Inflammatory macrophage (primary cell): ENCODE measurements around the gene CNNM1.

ENCODE experiments used
- DNase-seq, 2 donors: peaks; one replicate each; pipeline ENCODE4 v3.0.0-alpha.2; 2020 to 2022

CNNM1 gene

DNA sequence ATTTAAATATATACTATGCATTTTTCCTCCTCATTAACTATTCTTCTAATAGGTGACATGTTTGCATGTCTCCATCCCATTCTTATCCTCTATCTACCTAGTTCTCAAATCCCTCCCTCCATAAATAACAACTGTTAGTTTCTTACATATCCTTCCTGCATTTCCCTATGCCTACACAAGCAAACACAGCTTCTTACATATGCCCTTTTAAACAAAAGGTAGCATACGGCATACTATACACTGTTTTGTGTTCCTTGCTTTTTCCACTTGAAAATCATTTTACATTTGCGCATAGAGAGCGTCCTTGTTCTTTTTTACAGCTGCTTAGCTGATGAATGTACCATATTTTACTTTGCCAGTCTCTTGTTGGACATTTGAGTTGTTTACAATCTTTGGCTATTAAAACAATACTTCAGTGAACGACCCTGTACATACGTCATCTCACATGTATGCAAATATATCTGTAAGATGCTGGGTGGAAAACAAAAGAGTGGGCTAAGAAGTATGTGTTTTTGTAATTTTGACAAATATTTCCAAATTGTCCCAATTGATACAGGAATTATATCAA lies 93.5 kb downstream of the CNNM1 start:
- DNase-seq = no peak

DNA sequence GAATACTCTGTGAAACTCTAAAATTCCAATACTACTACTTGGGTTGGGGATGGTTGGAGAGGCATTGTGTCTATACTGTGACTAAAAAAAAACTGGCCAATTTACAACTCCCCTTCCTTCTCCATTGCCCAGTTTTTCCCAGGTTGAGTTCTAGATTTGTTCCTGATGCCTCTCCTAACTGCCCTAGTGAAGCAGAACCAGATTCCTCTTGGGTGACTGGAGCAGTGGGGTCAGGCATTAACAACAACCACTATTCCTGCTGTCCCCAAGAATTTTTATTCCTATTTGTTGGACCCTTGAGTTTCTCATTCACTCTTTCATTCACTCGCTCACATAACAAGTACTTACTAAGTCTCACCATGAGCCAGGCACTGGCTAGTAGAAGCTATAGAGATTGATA lies 95.5 kb downstream of the CNNM1 start:
- DNase-seq = no peak

DNA sequence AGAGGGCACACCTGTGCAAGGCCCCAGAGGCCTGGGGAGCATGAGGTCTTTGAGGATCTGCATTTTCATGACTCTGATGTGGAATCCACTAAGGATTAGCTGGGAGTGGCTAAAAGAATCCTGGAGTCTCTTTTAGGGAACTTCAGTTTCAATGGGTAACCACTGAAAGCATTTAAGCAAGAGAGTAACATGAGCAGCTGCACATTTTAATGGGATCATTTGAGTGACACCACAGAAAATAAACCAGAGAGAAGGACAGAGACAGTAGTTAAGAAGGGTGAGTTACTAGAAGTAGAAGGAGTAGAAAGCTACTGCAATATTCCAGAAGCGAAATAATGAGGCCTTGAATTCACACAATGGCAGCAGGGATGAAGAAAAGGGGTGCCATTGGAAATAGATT lies 96.0 kb downstream of the CNNM1 start:
- DNase-seq = no peak

DNA sequence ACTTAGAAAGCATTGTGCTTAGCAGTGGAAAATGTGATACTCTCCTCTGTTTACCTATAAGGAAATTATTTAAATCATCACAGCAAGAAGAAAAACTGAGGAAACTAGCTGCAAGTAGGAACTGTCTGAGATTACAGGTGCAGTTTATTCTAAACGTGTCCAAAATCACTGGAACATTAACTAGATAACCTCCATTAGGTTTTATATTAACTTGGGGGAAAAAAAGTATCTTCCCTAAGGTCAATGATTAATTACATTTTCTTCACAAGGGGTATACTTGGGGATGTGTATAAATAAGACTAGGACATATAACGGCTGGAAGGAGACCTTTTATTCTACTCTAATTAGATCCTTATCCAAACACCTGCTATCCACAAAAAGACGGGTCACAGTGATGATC lies 97.5 kb downstream of the CNNM1 start:
- DNase-seq = no peak

DNA sequence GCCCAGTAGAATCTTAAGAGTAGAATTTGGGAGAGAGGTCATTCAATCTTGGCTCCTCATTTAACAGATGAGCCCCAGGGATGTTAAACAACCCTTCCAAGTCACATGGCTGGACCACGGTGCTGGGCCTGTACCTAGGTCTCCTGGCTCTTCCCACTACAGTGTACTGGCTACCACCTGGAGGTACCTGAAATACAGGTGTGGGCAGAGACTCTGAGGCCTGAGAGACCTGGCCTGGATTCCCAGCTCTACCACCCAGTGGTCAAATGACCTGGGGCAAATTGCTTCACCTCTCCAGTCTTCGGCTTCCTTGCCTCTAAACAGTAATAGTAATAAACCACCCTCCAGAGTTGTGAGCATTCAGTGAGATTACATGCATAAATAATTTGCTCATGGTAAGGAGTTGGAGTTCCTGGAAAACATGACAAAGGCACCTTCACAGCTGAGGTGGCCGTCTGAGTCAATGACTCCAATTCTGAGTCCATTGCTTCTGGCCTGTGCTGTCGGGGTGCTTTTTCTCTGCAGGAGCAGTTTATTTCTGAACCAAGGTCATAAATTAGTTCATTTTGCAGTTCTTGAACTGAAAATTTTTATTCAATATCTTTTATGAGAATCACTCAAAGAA lies 98.5 kb downstream of the CNNM1 start:
- DNase-seq = no peak

DNA sequence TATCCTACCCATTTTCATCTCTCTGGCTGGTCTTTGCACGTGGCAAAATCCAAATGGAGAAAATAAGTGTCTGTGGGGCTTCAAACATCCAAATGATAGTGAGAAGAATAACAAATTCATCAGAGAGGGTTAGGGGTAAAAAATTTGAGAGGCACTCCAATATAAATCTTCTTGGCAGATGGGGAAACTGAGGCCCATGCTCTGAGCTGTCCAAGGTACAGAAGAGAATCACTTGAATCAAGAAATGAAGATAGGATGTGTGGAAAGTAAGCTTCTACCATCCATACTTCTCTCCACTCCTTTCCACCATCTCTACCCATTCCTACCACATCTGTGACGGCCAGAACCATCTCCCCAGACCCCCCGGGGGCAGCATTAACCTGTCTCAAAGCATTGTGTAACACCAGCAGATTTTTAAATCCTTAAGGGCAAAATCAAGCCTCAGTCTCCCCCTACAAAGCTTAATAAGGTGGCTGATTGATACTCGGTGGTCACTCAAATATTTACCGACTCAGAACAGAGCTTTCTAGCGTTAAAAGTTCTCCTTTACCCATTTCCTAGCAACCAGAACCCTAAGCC lies 100.5 kb downstream of the CNNM1 start:
- DNase-seq = no peak

DNA sequence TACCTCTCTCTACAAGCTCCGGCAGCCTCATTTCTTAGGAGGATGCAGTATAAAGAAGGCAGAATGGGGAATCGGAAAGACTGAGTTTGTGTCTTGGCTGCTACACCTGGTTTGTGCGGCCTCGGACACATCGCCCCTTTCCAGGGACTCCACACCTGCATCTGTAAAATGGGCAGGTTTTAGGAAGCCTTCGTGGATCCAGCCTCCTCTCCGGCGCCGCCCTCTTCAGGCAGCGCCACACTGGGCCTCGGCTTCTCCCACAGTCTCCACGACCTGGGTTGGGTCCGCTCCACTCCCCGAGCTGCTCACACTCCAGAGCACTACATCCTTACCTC lies 100.9 kb downstream of the CNNM1 start:
- no peak for DNase-seq

DNA sequence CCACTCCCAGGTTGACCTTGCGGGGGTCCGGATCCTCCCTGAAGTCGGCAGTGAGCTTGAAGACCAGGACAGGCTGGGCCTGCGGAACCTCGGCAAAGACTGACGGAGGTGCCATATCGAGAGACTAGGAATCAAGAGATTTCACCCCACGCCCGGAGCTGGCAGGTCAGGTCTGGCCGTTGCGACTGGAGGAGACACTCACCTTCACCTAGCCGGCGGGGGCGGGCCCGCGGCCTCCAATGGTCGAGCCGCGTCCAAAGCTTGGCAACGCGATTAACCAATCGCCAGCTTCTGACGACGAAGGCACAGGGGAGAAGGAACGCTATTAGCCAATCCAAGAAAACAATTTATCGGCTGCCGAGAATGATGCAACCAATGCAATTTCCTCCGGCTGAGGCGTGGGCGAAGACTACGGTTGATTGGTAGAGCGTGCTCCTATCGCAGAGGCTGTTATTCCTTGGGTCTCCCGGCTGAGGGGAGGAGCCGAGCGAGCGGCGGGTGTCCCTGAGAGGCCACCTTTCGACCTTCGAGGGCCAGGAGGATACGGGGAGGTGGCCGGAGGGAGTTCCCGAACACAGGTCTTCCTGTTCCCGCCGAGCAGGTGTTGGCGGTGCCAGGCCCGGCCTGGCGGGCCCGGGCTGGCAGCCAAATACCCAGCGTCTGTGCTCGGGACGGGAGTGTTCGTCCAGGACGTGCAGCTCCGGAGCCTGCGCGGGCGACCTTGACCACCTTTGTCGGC lies 101.5 kb downstream of the CNNM1 start, which contains the start of gene GOT1:
TSS of gene GOT1 (minus strand) at position 174 of the 739 bp plus-strand sequence. CDS start at position 115, 59 bp downstream.
- DNase-seq = peak; percentile 100

DNA sequence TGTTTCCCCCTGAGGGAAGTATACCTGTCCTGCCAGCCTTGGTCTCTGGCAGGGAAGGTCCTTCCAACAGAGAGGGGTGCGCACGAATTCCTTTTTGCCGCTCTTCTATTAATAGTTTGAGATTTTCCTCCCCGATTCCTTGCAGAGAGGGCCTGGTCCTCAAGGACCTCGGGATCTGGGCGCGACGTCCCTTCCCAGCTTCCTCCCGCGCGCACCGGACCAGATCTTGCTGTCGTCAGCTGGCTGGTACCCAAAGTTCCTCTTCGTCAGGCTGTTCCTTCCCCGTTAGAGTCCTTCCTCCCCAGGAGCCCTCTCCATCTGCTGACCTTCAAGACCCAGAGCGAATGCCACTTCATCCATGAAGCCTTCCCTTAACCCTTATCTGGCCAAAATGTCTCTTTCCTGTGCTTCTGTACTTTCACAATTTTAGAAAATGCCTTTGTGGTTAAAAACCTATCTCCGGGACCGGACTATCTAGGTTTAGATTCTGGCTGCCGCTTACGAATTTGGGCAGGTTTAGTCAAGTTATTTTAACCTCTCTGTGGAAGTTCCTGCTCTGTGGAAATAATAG lies 102.1 kb downstream of the CNNM1 start:
- DNase-seq = peak; percentile 69 to 85

DNA sequence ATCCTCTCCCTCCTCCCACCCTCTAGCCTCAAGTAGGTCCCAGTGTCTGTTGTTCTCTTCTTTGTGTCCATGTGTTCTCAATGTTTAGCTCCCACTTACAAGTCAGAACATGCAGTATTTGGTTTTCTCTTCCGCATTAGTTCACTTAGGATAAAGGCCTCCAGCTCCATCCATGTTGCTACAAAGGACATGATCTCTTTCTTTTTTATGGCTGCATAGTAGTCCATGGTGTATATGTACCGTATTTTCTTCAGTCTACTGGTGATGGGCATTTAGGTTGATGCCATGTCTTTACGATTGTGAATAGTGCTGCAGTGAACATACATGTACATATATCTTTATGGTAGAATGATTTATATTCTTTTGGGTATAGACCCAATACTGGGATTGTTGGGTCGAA lies 102.9 kb downstream of the CNNM1 start:
- DNase-seq = no peak

DNA sequence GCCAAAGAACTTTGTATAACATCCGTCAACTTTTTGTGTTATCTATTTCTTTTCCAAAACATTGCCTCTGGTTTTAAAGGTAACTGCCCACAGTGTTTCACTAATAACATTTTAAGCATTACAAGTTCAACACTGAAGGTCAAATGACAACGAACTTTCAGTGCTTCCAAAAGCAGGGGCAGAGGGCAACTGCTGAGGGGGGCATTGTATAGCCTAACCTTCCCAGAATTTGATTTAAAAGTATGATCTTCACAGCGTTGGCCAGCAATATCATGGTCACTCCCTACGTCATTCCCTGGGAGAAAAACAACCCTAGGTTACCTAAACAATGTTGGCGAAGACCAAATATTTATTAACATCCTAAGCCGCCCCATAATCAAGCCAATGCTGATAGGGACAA lies 103.7 kb downstream of the CNNM1 start:
- no peak for DNase-seq

DNA sequence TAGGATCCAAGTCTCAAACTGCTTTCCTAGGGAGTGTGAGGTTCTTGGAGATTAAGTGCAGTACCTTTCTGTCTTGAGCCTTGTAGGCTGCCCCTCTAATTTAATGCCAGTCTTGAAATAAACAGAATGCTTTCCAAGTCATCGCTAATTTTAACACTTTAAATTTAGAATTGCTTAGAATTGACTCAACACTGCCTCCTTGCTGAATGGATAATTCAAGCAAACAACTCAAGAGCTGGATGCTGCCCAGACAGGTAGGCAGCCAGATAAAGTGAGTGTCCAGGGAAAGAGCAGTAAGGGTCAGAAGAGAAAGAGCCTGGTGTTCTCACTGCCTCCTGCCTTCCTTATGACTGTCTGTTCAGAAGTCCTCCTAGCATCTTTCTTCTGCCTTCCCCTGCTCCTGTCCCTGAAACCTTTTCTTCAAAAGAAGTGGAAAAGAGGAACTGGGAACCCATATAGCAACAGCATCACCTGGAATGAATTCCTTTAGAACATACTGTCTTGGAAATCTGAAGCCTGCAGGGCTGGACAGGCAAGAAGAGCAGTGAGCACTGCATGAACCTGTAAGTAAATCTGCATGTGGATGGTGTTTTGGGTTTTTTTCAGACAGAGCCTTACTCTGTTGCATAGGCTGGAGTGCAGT lies 104.3 kb downstream of the CNNM1 start:
- no peak for DNase-seq

DNA sequence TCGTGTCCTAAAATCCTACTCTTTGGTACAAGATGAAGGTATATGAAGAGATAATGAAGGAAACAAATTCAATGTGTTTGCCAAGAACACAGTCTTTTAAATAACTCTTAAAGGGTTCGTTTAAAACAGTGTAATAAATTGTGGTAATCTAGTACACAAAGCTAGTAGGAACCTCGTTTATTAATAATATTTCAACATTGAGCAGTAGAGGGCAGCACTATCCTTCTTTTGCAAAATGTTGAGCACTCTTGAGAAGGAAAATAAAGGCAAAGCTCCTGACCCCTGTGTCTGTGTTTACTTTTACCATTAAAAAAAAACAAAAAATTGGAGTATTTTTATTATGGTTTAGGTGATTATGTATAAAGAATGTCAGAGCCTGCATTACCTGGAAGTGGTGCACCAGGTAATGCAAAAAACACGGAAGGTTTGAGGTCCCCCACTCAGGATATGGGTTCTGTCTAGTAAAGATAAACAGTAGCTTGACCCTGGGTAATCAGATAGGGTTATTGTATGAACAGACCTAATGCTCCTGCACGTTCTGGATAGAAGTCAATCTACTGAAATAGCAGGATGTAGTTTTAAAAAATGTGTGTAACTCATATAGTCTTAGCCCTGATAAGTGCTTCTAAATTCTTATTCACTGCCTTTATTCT lies 107.0 kb downstream of the CNNM1 start:
- peak; percentile 45 to 60 for DNase-seq

DNA sequence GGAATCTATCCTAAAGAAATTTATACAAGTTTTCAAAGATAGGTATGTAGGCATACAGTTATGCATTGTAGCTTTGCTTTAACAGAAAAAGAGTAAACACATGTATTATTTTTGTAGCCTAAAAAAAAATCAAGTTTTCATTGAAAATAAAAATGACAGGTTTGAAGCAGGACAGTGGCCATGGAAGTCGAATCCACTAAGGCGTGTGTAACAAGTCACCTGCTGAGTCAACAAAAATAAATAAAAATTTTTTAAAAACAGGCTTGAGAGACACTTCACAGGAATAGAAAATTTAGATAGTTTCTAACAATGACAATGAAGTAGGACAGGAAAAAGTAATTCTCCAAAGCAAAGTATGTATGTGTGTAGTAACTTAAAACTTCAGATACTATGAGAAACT lies 109.7 kb downstream of the CNNM1 start:
- no peak for DNase-seq

DNA sequence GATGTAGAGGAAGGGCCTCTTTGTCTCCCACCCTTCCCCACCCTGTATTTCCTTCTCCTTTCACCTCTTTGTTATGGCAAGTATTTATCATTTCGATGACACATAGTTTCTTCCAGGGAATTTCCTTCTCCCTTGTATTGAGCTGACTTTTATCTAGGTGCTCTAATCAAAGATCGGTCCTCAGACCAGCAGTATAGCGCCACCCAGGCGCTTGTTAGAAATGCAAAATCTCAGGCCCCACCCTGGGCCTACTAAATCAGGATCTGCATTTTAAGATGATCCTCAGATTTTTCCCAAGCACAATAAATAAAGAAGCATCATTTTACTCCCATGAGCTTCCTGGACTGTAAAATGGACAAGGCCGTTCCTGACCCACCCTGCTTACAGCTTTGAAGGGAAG lies 113.2 kb downstream of the CNNM1 start:
- DNase-seq = no peak

DNA sequence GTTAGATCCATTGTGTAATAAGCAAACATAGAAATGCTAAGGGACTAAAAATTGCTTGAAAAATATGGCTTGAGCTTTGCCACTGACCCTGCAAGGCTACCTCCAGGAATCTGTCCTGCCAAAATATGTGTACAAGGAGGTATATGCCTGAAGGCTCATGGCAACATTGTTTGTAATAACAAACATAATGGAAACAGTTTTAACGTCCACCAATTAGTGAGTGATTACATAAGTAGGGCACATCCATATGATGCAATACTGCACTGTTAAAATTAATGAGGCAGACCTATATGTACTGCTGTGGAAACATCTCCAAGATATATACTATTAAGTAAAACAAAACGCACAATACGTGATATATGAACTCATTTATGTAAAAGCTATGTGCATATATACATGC lies 114.3 kb downstream of the CNNM1 start:
- DNase-seq = no peak
